GM19238 (cell line): ENCODE data around the gene SLC6A12.
"Not testable (repeated sequence)": the region's sequence is repeated elsewhere in the genome, so short reads cannot be mapped to it uniquely, and the experiment has no call there.

ENCODE experiments used
- DNase-seq: peaks from one replicate; pipeline ENCODE4 v3.0.0; 2011; ENCODE audit warnings: low spot score; ENCODE audit not compliant: insufficient read length

Gene SLC6A12

DNA sequence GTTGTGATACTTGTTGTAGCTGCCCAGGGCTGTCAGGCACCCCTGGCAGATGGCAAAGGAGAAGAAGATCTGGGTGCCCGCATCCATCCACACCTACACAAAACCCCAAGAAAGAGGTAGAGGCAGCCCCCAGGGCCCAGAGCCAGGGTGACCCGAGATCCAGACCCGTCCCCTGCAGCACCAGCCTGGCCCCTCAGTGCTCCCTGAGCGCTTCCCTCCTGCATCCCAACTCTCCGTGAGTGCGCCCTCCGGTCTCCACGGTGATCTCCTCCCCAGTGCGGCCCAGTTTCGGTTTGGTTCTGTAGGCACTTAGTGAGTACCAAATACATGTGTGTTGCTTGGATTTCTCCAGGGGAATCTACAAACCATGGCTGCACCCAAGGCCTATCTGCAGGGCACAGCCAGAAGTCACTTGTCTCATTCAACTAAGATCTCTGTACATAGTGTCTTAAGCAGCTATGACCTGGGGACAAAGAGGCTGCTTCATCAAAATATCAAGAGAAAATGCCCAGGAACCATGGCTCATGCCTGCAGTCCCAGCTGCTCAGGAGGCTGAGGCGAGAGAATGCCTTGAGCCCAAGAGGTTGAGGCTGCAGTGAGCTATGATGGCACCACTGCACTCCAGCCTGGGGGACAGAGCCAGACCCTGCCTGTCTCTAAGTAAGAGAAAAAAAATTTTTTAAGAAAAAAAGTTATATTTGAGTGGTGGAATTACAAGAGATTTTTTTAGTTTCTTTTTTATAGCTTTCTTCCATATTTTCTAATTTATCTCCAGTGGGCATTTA lies 15.9 kb downstream of the SLC6A12 start:
- DNase-seq = no peak

DNA sequence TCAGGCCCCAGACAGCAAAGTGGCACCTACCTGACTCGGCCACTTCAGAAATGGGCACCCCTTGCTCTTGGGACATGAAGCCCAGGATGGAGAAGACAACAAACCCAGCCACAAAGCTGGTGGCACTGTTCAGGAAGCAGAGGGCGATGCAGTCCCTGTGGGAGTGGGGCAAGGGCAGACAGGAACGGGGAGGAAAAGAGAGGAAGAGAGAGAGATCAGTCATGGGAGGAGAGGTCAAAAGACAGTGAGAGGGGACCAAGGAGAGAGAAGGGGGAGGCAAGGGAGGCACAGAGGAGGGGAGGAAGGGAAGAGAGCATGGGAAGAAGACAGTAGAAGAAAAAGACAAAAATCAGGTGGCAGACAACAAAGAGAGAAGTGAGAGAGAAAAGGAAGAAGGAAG lies 16.6 kb downstream of the SLC6A12 start:
- no peak for DNase-seq

DNA sequence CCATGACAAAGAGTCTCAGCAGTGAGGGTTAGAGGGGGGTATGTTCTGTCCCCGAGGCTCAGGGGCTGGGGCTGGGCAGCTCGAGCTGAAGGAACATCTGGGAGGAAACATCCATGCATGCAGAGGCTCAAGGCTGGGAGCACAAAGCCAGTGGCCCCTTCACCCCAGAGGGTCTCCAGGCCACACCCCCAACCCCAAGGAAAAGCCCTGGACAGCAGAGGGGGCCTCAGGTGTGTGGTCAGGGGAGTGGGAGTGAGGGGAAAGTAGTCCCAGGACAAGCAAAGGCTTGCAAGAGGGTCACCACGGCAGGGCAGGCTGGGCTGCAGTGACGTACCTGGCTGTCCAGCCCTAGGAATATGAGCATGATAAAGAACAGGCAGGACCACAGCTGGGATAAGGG lies 17.5 kb downstream of the SLC6A12 start:
- DNase-seq = no peak

DNA sequence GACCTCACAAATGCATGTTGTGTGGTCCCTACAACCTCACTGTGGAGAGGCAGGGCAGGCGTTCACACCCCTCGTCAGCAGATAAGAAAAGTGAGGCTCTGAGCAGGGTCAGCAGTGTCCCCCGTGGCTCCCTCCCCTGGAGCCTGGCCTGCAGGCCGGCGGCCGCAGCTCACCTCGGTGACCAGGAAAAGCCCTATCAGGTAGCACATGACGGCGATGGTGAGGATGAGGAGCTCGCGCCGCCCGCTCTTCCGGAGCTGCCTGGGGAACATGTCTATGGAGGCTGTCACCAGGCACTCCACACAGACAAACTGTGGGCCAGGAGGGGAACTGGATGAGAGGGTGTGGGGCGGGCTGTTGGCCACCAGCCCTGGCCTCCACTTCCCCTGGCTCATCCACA lies 18.0 kb downstream of the SLC6A12 start:
- DNase-seq = no peak

DNA sequence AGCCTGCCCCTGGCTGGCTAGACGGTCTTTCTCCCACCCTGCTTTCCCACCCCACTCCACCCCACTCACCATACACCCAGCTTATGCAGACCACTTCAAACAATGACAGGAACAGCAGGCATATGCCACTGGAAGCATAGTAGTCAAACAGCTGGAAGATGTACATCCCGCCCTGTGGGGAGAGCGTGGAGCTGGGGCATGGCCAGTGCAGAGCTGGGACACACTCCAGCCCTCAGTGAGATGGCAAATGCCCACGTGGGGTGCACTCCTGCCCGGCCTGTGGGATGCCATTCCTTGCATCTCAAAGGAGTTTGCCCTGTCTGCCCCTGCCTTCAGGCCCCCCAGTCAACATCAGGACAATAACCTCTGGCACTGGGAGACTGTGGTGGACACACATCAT lies 18.8 kb downstream of the SLC6A12 start:
- no peak for DNase-seq

DNA sequence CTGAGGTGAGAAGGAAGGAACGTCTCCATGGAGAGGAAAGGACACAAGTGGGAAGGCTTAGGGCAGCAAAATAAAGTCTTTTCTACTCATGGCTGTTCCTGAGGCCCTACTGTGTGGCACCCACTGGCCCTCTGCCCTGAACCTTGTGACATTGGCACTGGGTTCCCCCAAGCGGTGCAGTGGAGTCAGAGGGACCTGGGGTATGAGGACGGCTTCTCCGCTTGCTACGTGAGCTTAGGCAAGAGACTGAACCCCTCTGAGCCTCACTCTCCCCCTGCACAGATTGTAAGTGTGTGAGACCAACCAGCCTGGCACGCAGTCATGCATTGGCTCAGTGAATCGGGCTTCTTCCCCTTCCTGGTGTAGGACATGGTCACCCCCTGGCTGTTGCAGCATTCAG lies 19.7 kb downstream of the SLC6A12 start:
- no peak for DNase-seq

DNA sequence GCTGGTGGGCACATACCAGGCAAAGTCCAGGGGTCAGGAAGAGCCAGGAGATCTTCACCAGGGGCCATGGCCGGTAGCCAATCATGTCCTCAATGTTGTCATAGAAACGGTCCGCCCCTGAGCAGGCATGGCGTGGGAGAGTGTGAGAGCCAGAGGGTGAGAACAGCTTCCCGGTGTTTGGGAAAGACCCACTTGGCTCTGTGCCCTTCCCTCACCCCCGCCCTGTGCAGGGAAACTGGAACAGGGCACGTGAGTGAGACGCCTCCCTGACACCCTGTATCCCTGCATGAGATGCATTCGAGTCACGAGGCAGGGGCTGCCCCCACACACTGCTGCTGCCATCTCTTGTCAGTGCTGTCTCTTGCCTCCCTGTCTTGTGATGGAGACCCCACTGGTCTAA lies 20.7 kb downstream of the SLC6A12 start:
- no peak for DNase-seq

DNA sequence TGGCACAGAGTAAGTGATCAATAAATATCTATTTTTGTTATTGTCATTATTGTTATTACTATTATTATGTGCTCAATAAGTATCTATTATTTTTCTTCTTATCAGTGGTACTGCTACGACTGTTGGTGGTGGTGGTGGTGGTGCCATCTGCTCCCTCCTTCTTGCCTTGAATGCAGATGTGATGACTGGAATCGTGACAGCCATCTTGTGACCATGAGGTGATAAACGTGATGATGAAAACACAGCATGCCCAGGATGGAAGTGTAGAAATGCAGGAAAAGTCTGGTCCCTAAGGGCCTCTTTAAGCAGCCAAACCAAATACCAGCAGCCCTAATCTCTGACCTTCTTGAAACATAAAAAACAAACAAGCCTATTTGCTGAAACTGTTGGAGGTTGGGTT lies 22.4 kb downstream of the SLC6A12 start:
- no peak for DNase-seq

DNA sequence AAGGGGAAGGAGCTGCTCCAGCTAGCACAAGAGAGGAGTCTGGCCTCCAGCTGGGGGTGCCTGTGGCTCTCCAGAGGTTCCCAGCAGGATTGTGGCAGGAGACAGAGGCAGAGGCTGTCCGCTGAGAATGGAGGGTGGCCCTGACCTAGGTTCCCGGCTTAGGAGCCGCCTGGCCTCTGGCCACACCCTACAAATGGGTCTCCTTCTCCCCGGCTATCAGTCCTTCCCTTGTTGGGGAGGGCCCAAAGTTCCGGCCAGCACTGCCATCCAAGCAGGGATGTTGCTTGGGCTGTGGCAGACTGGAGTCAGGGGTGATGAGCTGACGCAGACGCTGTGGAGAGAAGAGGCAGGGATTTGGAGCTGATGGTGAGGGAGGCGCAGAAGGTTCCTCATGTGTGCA lies 23.1 kb downstream of the SLC6A12 start:
- DNase-seq = no peak

DNA sequence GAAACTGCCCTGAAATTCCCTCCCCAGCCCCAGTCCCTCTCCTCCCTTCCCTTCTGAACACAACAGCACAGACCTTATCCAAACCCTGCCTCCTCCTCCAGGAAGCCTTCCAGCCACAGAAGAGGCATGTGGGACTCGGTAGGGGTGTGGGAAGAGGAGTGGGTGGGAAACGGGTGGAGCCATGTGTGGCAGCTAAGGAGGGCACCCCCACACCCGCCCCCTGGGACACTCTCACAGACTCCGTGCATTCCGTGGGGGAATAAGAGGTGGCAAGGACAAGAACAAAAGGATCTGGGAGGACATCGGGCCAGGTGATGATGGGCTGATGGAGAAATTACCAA lies 24.4 kb downstream of the SLC6A12 start:
- DNase-seq = no peak

DNA sequence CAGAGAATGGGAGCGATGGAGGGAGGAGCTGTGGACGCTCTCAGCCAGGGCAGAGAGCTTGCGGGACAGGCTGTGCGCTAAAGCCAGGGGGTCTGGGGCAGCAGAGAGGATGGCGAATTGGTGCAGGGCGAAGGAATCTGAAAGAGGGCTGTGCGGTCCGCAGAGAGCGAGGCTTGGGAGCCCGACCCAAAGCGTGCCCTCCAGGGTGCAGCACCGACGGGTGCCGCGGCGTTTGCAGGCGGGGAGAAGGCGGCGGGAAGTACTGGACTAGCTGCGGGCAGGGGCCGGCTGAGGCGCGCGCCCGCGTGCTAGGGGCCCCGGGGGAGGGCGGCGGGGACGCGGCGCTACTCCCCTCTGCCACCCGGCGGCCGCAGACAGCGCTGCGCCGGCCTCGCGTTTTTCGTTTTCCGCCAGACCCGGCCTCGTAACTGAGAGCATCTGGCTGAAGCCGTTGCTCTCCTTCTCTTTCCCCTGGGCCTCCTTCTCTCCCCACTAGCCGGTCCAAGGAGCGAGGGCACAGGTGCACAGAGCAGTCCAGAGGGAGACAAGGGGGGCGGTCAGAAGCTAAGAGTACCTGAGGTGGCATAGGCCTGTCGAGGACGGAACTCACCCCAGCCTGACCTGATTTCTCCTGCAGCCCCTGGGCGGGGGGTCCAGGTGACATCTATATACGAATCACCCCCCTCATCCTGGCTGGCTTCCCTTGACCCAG lies 24.9 kb downstream of the SLC6A12 start:
- peak; percentile 58 for DNase-seq

DNA sequence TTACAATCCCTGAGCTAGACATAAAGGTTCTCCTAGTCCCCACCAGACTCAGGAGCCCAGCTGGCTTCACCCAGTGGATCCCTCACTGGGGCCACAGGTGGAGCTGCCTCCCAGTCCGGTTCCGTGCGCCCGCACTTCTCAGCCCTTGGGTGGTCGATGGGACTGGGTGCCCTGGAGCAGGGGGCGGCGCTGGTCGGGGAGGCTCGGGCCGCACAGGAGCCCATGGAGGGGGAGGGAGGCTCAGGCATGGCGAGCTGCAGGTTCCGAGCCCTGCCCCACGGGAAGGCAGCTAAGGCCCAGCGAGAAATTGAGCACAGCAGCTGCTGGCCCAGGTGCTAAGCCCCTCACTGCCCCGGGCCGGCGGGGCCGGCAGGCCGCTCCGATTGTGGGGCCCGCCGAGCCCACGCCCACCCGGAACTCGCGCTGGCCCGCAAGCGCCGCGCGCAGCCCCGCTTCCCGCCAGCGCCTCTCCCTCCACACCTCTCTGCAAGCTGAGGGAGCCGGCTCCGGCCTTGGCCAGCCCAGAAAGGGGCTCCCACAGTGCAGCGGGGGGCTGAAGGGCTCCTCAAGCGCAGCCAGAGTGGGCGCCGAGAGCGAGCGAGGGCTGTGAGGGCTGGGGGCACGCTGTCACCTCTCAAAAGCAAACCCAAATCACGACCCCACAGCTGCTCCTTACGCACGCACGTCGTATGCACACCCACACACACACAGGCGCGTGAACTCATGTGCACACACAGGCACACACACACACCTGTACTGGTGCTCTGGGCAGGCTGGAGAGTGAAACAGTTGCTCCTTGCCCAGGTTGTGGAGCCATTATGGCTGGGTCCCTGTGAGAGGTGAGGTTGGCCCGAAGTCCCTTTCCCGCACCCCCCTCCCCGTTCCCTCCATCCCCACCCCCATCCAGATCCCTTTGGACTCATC lies 25.7 kb downstream of the SLC6A12 start:
- DNase-seq = not testable (repeated sequence)

DNA sequence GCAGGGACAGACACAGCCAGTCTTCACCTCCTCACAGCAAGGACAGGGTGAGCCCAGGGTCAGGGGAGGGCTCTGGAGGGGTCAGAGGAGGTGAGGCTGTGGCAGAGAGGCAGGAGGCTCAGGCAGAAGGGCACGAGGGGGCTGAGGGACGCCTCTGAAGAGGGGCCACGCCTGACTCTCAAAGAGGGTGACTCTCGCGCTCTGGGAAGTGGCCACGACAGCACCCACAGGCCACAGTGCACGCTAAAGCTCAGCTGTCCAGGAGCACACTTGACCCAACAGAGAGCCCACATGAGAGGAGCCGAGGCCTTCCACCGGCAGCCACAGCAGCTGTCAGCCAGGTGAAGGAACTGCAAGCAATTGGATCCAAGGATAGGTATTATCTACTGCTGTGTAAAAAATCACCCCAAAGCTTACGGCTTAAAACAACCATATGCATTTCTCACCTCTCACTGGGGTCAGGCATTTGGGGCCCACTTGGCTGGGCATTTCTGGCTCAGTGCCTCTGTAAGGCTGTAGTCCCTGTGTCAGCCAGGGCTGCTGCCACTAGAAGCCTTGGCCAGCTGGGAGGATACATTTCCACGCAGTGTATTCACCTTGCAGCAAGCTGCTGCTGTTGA lies 27.8 kb downstream of the SLC6A12 start:
- DNase-seq = no peak

DNA sequence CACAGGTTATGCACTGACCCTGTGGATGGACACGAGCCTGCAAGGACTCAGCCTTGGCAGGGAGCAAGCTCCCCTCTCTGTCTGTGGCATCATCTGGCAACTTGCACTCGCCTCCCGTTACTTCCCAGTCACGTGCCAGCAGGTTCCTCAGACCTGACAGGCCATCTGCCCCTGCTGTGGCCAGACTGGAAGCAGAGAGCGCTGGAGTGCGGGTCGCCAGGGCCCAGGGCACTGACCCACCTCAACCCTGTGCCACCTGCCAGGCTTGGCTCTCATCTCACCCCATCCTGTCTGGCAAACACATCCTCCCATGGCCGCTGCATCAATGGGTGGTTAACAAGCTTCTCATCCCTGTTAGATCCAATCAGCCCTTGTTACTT lies 28.4 kb downstream of the SLC6A12 start:
- DNase-seq = no peak

DNA sequence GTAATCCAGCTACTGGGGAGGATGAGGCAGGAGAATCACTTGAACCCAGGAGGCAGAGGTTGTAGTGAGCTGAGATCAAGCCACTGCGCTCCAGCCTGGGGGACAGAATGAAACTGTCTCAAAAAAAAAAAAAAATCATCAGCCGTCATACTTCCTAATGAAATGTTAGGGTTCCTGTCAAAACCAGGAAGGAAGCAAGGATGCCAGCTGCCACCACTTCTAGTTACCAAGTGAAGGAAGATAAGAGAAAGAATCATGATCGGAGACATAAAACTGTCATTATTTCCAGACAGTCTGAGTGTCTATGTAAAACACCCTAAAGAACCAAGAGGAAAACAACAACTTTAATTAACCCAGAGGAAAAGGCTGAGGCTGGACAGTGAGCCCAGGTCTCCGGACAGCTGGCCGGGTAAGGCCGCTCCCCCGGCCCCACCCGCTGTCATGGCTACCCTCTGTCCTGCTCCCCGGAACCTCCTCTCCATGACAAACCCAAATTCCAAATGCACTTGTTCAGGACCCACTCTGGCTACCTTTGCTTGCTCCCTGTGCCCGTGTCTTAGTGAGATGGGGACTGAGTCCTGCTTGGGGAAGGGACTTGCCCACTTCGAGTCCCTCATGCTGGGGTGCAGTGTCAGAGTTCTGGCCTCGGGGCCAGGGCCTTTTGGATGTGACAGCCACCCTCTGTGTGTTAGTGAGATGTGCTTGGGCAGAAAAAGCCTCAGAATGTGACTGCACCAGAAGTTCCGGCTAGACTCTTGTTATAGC lies 29.0 kb downstream of the SLC6A12 start:
- no peak for DNase-seq

DNA sequence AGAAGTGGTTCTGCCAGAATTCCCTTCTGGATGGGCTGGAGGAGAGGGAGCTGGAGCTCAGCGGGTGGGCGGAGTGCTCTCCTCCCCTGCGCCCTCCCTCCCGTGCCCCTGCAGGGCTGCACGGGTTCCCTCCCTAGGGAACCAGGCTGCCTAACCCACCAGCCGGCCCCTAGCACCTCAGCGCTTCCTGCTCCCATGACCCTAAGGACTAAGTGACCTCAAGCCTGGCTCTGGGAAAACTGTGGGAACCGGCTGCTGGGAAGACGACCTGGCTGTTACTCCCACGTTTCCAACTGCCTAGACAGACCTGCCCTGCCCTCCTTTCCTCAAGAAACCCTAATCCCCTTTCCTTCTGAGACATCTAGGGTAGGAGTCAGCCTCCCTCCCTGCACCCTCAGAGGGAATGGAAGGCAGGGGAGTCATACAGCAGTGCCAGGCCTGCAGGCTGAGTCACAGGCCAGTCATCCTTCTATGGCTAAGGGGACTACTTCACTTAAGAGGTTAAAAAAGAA lies 31.5 kb downstream of the SLC6A12 start:
- no peak for DNase-seq

DNA sequence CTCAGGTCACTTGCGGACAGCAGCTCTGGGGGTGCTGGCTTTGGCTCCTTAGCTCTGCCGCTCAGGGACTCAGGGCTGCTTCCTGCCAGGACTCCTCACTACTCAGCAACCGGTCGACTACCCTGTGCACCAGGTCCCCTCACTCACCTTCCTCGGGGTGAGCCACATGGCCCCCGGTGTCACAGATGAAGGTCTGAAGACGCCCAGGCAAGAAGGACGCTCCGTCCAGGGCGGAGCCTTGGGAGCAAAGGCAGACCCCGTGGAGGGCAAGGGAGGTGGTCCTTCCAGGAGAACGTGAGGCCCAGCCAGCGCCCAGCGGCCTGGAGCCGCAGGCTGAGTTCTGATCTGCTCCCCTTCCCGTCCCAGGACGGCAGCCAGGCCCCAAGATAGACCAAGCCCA lies 32.0 kb downstream of the SLC6A12 start:
- DNase-seq = no peak

DNA sequence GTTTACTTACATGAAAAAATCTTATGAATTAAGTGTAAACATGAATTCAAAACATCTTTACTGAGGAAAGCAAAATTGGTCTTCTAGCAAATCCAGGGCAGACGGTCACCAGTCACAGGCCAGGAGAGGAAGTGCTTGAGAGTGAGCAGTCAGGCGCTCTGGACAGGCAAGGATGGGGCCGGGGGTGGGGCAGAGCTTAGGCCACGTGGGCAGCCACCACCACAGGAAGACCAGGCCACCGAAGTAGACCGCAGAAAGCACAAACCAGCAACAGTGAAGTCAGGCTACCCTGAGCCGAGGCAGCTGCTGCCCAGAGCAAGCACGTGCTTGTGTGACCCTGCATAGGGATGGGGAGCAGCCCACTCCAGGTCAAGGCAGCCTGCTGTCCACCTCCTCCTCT lies 33.5 kb downstream of the SLC6A12 start:
- DNase-seq = peak; percentile 43

DNA sequence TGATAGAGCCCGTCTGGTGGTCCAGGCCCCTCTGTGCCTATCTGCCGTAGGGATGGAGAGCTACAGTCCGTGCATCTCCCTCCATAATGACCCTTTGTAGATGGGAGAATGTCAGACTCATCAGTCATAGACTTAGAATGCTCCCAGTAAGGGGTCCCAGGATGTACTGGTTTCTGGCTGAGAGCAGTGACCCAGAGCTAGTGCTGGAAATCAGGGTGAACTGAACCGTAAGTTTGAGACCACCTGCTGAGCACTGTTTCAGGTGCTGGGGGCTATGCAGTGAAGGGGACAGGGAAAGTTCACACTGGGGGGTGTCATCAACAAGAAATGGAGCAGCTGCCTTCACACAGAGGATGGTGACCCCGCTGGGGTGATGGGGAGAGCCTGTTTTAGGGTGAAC lies 34.1 kb downstream of the SLC6A12 start:
- DNase-seq = no peak

DNA sequence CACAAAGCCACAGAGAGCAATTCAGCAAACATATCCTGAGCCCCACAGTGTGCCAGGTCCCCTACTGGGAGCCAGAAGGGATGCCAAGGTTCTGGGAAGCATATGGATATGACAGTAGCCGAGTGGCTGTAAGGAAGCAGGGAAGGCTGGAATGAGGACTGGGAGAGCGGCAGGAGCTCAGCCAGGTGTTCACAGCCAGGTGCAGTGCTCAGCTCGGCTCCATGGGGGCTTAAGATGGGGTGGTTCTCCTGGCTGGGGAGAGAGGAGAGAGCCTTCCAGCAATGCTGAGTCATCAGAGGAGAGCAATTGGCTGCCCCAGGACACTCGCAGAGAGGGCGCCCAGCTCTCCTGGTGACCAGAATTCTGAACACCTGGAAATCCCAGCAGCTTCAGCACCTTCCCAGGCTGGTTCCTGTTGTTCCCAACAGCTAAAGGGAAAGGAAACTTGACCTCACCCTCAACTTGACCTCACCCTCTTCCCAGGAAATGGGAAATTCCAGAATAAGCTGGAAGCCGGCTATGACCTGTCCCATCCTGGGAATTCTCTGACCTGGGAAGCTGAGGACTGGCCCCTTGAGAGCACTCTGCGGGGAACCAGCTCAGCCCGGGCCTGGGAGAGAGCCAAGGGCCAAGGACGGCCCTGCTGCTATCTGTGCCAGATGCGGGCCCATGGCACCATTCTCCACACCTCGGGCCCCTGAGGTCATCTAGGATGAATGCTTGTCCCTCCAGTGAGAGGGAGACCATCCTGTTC lies 34.6 kb downstream of the SLC6A12 start:
- no peak for DNase-seq
